Measurements from ENCODE around the gene ACTL9.
"Not testable (repeated sequence)": the region's sequence is repeated elsewhere in the genome, so short reads cannot be mapped to it uniquely, and the experiment has no call there.

ACTL9 gene, protein sequence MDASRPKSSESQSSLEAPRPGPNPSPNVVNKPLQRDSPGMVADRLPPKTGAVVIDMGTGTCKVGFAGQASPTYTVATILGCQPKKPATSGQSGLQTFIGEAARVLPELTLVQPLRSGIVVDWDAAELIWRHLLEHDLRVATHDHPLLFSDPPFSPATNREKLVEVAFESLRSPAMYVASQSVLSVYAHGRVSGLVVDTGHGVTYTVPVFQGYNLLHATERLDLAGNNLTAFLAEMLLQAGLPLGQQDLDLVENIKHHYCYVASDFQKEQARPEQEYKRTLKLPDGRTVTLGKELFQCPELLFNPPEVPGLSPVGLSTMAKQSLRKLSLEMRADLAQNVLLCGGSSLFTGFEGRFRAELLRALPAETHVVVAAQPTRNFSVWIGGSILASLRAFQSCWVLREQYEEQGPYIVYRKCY

GRCh38 chr19:8698433-8699063, at the start of gene ACTL9:
Gene ACTL9 (minus strand): TSS chr19:8698795. CDS start chr19:8698701, 94 bp downstream.
- TF ChIP-seq CTCF (conservative IDR thresholded peaks at IDR 0.05) = no peak
- H3K27ac ChIP-seq = no peak within 1 kb of the TSS

DNA sequence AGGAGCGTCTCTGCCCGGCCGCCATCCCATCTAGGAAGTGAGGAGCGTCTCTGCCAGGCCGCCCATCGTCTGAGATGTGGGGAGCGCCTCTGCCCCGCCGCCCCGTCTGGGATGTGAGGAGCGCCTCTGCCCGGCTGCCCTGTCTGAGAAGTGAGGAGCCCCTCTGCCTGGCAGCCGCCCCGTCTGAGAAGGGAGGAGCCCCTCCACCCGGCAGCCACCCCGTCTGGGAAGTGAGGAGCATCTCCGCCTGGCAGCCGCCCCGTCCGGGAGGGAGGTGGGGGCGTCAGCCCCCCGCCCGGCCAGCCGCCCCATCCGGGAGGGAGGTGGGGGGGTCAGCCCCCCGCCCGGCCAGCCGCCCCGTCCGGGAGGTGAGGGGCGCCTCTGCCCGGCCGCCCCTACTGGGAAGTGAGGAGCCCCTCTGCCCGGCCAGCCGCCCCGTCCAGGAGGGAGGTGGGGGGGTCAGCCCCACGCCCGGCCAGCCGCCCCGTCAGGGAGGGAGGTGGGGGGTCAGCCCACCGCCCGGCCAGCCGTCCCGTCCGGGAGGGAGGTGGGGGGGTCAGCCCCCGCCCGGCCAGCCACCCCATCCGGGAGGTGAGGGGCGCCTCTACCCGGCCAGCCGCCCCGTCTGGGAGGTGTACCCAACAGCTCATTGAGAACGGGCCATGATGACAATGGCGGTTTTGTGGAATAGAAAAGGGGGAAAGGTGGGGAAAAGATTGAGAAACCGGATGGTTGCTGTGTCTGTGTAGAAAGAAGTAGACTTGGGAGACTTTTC, 40.9 kb upstream of the ACTL9 start:
- H3K27ac ChIP-seq = not testable (repeated sequence)

GRCh38 chr19:8738377-8738776, 39.8 kb upstream of the ACTL9 start:
- TF ChIP-seq CTCF (conservative IDR thresholded peaks at IDR 0.05) = no peak
- no peak overlapping the region for H3K27ac ChIP-seq

GRCh38 chr19:8731428-8732169, 33.0 kb upstream of the ACTL9 start:
- no peak for TF ChIP-seq CTCF (conservative IDR thresholded peaks at IDR 0.05)
- no peak overlapping the region for H3K27ac ChIP-seq

GRCh38 chr19:8724276-8724675, 25.7 kb upstream of the ACTL9 start:
- H3K27ac ChIP-seq = no peak overlapping the region
- no peak for TF ChIP-seq CTCF (conservative IDR thresholded peaks at IDR 0.05)

- H3K27ac ChIP-seq = no peak overlapping the region
- no peak for TF ChIP-seq CTCF (conservative IDR thresholded peaks at IDR 0.05)
Observed at GRCh38 chr19:8722032-8722431, 23.4 kb upstream of the ACTL9 start.

GRCh38 chr19:8721334-8721733, 22.7 kb upstream of the ACTL9 start, which contains the start of gene OR2Z1:
Gene OR2Z1 (plus strand): TSS chr19:8721634. CDS start chr19:8731029, 9,395 bp downstream.
- no peak within 1 kb of the TSS for H3K27ac ChIP-seq
- no peak for TF ChIP-seq CTCF (conservative IDR thresholded peaks at IDR 0.05)

GRCh38 chr19:8710337-8710736, 11.7 kb upstream of the ACTL9 start:
- H3K27ac ChIP-seq = not testable (repeated sequence)
